ENCODE measurements around the gene CNTN2. TPM values are rescaled to one million over a fixed set of nuclear protein-coding genes. Genes with fewer than 3 reads are reported as not detected.

Gene CNTN2
- total RNA-seq, 1 donor from 2014 or later = 2.0 TPM

GRCh38 chr1:205024679-205025078 lies 18.3 kb upstream of the CNTN2 start:
- no peak for DNase-seq

- no peak for DNase-seq
Observed at GRCh38 chr1:205025239-205025638, 17.8 kb upstream of the CNTN2 start.

GRCh38 chr1:205026181-205026580 lies 16.8 kb upstream of the CNTN2 start:
- DNase-seq = no peak

- DNase-seq = no peak
Observed at GRCh38 chr1:205028390-205028789, 14.6 kb upstream of the CNTN2 start.

GRCh38 chr1:205028924-205029323 lies 14.1 kb upstream of the CNTN2 start:
- no peak for DNase-seq

- DNase-seq = no peak
Observed at GRCh38 chr1:205030241-205030640, 12.8 kb upstream of the CNTN2 start.

GRCh38 chr1:205030896-205031295 lies 12.1 kb upstream of the CNTN2 start:
- no peak for DNase-seq

- DNase-seq = no peak
Observed at GRCh38 chr1:205032508-205032907, 10.5 kb upstream of the CNTN2 start.

GRCh38 chr1:205037539-205037938 lies 5.5 kb upstream of the CNTN2 start:
- no peak for DNase-seq

- no peak for DNase-seq
Observed at GRCh38 chr1:205038132-205038786, 4.8 kb upstream of the CNTN2 start.

- no peak for DNase-seq
Observed at GRCh38 chr1:205041001-205041715, 1.9 kb upstream of the CNTN2 start.

GRCh38 chr1:205041998-205042910 lies 758 bp upstream of the CNTN2 start:
- DNase-seq = no peak

GRCh38 chr1:205043866-205044265 lies 854 bp downstream of the CNTN2 start:
- DNase-seq = no peak

GRCh38 chr1:205044741-205045140 lies 1.7 kb downstream of the CNTN2 start:
- DNase-seq = no peak

- no peak for DNase-seq
Observed at GRCh38 chr1:205045146-205045545, 2.1 kb downstream of the CNTN2 start.

- no peak for DNase-seq
Observed at GRCh38 chr1:205046870-205047269, 3.9 kb downstream of the CNTN2 start.

- DNase-seq = no peak
Observed at GRCh38 chr1:205047764-205048231, 4.8 kb downstream of the CNTN2 start.

- no peak for DNase-seq
Observed at GRCh38 chr1:205048382-205048781, 5.4 kb downstream of the CNTN2 start.

- no peak for DNase-seq
Observed at GRCh38 chr1:205049479-205049878, 6.5 kb downstream of the CNTN2 start.

GRCh38 chr1:205052690-205053089 lies 9.7 kb downstream of the CNTN2 start:
- no peak for DNase-seq

GRCh38 chr1:205053296-205053695 lies 10.3 kb downstream of the CNTN2 start:
- no peak for DNase-seq

GRCh38 chr1:205054013-205054412 lies 11.0 kb downstream of the CNTN2 start:
- no peak for DNase-seq

GRCh38 chr1:205056188-205056611 lies 13.2 kb downstream of the CNTN2 start:
- no peak for DNase-seq
